ENCODE data around the gene CNST.
"Not testable (repeated sequence)": the region's sequence is repeated elsewhere in the genome, so short reads cannot be mapped to it uniquely, and the experiment has no call there.

Gene CNST

DNA sequence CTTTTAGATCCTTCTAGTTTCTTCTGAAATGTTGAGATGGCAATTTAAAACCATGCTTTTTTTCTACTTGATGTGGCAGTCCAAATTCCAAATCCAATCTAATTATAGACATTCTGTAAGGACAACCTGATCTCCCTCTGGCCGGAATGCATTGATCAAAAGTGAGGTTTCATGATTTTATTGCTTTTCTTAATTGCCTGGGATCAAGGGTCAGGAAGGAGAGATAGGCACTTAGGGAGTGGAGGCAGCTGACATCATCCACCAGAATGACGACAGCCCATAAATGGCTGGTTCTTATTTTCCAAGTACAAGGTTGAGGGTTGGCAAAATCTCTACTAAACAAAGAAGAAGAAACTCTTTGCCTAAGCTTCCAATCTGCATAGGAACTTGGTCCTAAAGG lies 111.6 kb downstream of the CNST start:
- peak; percentile 23 for DNase-seq (ENCODE audit: low spot score)

DNA sequence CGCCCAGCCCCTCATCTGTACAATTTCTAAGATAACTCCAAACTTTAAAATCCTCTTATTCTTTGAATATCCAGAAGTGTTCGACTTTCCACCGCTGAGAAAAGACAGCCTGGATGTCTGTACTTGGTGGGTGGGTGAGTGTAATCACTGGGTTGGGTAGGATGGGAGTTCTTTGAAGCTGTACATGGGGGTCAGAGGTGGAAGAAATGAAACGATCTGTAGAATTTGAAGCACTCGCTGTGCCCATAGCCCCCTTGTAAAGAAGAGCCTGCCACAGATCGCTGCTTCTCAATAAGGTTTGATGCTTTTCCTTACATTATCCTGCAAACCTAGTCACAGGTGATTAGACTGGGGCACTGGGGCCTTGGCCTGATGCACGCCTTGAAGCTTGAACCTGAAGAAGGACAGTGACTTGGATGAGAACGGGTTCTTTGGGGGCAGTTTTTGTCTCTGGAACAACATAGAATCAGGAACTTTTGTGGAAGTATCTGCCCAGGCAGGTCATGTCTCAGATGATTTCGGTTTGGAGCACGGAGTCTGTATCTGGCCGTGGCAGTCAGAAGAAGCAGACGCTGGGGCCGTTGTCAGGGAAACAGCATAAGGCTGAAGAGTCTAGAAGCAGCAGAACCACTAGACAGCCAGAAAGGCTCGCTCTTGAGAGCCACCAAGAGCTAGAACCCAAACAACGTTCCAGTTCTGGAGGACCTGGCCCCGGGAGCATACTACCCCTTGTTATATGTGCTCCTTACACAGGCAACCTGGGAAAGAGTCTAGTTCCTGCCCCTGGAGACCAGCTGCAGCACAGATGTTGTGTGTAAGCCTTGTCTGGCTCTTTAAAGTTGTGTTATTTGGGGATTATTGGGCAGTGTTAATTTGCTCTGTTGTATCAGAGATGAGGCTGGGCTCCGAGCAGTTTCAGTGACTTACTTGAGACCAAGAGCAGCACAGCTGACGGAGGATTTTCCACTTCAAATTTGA lies 112.8 kb downstream of the CNST start:
- no peak for DNase-seq (ENCODE audit: low spot score)

DNA sequence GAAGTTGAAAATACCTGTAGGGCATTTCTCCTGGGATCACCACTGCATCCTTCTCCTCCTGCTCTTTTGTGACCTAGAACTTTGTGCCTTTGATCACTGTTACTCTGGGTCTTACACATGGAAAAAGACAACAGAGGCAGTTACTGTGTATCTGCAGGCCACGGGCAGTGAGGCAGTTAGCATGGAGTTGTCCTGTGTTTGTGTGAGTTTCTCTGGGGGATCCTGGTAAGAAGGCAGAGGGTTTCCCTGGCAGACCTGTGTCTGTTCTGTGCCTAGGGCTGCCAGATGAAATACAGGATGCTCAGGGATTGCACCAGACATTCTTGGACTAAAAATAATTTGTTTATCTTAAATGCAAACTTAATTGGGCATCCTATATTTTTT lies 113.5 kb downstream of the CNST start:
- DNase-seq (ENCODE audit: low spot score), result no peak

DNA sequence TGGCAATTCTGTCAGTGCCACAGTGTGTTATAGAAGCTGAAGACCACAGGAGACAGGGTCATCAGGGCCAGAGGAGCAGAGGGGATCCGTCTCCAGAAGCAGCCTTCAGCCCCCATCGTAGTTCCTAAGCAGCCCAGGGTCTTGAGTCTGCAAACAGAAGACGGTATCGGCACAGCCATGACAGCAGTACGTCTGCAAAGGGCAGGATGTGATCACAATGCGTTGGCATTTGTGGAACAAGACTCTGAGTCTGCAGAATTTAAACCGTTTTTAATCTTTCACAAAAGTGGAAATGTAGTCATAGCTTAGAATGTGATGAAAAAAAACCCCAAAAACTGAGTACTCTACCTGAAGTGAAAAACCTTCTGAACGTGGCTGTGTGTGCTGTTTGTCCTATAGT lies 113.9 kb downstream of the CNST start:
- DNase-seq (ENCODE audit: low spot score), result no peak

DNA sequence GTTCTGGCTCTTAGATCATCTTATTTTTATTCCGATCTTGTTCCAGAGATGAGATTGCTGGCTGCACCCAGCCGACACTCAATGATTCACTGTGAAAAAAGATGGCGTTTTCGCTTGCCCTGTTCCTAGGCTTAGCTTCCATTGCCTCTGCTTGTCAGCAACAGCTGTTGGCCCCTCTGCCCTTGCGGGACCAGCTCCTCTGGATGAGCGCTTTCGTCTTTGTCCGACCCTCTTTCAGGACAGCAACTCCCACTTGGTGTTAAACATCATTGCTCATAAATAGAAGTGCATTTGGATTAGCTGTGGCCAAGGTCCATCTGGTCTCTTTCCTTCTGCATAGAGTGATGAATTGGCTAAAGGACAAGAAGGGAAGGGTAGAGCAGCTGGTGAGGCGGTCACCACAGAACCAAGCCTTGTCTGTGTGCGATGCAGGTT lies 114.5 kb downstream of the CNST start:
- DNase-seq (ENCODE audit: low spot score), result no peak

DNA sequence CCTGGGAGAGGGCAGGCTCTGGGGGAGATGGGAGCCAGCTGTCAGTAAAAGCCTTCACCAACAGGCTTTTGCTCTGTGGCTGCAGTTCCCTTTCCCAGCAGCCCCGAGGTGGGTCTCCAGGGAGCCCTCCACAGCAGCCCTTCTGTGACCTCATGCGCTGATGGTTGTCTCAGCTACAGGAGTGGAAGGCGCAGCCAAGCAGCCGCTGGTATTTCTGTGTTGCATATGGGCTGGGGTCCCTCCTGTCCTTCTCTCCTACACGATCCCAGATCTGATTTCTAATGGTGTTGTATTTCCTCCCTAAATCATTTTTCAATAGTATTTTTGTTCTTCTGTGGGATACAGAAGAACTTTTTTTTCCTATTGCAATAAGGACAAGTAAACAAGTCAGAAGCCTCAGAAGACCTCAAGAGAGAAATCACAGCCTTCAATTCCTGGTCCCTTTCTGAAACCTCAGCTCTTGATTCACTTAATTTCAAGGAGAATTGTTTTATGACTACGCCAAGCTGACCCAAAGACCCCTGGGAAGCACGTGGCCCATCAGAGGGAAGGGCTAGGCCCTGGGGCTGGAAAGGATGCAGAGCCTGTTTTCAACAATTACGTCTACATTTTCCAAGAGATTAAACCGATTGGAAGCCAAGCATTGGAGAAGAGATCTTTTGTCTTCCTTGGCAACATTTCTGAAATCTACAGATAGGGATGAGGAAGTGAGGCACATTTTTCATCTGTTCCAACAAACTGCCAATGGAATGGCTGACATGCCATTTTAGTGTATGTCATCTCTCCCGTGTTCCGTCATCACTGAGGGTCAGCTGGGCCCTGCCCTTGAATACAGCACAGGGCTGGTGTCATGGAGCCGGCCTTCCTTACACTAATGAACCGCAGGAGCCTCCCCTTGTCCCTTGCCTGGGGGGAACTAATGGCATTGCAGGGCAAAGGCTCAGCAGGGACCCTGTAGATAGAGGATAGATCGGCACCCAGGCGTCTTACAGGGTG lies 115.9 kb downstream of the CNST start:
- DNase-seq (ENCODE audit: low spot score), result no peak

DNA sequence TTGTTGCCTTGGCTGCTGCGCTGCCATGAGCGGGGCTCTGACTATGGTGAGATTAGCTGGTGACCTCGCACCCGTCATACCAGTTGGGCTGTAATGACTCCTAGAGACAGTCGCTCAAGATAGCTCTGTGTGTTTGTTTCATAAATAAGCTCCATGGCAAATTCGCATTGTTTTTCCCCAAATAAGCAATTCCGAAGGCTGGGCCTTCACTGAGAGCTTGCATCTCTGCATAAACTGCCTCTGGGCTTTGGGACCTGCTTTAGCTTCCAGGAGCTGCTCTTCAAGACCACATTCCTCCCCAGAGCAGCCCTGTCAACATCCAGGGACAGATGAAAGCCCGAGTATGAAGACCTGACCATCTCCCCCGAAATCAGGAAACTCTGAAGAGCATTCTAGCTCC lies 117.3 kb downstream of the CNST start:
- DNase-seq (ENCODE audit: low spot score), result no peak

DNA sequence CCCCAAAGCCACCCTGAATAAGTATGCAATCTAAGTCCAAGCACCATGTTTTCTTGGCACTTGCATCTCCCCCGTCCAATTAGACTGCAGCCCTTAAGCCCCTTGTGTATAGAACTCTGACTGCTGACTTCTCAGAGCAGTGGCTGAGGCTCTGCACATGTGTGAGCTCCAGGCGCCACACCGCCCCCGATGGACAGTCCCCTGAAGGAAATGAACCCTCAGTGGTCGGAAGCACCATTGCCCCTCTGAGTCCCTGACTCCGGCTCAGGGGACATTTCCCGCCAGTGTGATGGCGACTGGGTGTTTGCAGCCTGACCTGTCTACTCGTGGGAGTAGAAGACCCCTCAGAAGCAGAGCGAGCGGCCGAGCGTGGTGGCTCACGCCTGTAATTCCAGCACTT lies 120.7 kb downstream of the CNST start:
- no peak for DNase-seq (ENCODE audit: low spot score)

DNA sequence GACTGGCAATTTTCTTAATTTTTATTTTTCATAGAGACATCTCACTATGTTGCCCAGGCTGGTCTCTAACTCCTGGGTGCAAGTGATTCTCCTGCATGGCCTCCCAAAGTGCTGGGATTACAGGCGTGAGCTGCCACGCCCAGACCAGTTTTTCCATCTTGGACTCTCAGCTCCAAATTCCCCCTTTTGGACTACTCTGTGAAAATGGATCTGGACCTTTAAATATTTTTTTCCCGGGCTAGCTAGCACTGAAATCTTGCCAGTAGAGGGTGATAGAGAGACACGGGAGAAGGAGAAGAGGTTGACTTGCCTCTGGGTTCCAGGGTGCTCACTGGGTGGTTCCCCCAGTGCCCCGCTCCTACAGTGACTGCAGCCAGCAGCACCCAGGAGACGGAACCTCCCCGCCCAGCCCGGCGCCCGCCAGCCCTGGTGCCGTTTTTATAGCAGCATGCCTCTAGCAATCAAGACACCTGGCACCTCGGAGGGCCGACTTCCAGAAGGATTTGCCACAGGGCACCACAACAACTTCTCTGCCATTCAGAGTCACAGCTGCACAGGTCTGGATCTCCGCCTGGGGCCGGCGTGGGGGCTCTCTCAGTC lies 123.3 kb downstream of the CNST start:
- peak; percentile 86 for DNase-seq (ENCODE audit: low spot score)

DNA sequence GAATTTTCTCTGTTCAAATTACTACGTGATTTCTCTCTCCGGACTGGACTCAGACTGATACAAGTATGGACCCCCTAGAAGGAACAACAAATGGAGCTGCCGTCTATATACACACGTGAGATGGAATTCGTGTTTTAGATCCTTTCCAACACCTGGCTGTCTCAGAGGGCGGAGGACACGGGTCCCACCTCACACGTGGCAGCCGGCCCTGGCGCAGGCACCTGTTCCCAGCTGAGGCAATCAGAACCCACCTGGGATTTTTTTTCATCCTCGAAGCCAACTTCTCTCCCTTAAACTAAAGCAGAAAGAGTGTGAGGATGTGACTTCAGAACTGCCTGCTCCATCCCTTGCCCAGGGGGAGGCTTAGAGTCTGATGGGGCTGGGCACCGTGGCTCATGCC lies 123.8 kb downstream of the CNST start:
- DNase-seq (ENCODE audit: low spot score), result no peak

DNA sequence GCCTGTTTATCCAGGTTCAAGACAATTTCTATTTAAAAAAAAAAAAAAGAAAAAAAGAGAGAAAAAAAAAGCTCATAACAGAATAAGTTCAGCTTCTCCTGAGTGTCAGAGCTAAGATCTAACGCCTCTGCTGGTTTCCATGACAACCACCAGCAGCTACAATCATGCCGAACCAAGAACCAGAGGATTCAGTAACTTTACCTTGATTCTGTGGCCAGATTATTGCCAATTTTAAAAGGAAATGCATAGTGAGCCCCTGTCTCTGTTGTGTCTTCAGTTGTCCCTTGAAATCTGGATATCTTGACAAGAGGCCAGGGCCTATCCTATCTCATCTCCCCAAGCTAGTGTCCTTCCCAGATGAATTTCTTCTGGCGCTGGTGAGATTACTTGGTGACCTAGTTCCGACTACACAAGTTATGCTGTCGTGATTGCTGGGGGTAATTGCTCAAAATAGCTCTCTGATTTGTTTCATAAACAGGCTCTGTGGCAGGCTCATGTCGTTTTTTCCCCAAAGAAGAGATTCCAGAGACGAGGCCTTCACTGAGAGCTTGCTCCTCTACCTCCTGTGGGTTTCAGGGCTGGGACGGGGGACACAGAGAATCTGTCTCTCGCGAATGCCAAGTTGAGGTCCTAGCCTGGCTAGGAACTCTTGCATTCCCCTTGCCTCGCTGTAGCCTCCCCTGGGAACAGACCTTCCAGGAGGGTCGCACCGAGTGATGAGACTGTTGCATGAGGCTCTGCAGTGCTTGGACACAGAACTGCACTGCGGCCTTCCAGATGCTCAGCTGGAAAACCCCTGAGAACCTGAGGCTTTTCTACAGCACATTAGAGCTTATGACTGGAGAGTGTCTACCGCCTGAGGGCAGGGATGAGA lies 125.6 kb downstream of the CNST start:
- DNase-seq (ENCODE audit: low spot score), result no peak

DNA sequence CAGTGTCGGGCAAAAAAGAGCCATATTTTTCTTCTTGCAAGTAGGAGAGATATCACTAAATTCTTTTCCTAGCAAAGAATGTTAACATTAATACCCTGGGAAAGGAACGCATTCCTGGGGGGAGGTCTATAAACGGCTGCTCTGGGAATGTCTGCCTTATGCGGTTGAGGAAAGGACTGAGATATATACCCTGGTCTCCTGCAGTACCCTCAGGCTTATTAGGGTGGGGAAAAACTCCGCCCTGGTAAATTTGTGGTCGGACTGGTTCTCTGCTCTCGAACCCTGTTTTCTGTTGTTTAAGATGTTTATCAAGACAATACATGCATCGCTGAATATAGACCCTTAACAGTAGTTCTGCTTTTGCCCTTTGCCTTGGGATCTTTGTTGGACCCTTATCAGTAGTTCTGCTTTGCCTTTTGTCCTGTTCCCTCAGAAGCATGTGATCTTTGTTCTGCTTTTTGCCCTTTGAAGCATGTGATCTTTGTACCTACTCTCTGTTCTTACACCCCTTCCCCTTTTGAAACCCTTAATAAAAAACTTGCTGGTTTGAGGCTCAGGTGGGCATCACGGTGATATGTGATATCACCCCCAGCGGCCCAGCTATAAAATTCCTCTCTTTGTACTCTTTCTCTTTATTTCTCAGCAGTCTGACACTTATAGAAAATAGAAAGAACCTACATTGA lies 128.1 kb downstream of the CNST start:
- not testable (repeated sequence) for DNase-seq (ENCODE audit: low spot score)

DNA sequence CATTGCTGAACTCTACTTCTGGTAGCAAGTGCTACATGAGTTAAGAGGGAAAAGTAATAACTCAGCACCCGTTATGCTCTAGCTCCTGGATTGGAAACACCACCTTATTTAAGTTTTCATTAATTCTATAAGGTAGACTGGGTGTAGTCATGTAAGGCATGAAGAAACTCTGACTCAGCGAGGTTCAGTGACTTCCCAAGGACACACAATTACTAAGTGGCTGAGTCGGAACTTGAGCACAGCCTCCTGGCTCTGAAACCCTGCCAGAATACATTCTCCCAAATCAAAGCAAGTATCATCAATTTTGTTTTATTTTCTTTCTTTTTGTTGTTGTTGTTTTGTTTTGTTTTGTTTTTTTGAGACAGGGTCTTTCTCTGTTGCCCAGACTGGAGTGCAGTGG lies 128.9 kb downstream of the CNST start:
- no peak for DNase-seq (ENCODE audit: low spot score)

DNA sequence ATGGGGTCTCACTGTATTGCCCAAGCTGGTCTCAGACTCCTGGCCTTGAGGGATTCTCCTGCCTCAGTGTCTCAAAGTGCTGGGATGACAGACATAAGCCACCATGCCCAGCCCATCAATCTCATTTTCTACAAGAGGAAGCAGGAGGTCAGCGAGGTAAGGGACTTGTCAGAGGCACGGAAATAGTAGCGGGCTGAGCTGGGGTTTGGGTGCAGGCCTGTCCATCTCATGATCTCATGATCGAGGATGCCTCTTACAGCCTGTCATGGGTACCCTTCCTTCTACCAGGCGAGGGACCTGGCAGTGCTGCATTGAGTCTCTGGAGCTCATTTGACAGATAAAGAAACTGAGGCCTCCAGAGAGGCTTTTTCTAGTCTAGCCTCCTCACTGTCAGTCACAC lies 129.4 kb downstream of the CNST start:
- DNase-seq (ENCODE audit: low spot score), result no peak

DNA sequence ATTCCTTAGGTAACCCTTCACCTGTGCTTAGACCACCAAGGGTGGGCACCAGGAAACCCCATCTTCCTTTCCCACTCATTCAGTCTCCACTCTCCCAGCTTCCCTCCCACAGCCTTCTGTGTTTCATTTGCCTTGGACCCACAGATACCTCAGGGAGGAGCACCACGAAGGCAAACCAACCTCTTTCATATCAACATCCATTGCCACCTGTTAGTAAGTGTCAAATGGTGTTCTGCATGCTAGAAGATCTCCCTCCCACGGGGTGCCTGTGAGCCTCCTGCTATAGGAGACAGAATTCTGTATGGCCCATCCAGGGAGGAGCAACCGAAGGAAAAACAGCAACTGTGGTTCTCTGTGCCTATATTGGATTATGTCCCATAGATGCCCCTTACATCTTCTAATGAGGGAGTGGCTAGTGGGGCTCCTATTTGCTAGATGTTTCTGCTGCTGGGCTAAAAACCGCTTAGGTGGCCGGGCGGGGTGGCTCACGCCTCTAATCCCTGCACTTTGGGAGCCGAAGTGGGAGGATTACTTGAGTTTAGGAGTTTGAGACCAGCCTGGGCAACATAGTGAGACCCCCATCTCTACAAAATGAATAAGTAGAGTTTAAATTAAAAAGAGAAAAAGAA lies 132.3 kb downstream of the CNST start:
- no peak for DNase-seq (ENCODE audit: low spot score)

DNA sequence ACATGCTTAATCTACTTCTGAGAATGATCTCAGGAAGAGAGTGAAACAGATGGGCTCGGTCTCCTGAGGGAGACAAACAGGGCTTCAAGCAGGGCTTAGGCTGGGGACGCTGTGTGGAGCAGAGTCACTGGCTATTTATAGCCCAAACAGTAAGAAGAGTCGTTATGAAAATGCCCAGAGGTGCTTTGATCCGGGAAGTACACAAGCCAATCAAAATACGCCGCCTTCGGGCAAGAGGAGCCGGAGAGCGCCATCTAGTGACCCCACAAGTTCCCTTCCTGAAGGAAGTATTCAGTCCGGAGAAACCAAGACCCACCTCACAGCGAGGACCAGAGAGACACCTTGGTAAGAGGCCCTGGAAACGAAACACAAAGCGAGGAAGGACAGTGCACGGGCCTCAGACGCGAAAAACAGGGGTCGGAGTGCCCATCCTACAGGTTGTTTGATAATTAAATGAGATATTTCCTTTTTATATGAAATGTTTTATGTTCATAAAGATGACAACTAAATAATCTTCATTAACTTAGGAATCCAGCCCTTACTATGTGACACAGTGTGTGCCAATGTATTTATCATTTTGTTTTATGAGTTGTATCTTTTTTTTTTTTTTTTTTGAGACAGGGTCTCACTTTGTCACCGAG lies 133.0 kb downstream of the CNST start:
- peak; percentile 92 for DNase-seq (ENCODE audit: low spot score)

DNA sequence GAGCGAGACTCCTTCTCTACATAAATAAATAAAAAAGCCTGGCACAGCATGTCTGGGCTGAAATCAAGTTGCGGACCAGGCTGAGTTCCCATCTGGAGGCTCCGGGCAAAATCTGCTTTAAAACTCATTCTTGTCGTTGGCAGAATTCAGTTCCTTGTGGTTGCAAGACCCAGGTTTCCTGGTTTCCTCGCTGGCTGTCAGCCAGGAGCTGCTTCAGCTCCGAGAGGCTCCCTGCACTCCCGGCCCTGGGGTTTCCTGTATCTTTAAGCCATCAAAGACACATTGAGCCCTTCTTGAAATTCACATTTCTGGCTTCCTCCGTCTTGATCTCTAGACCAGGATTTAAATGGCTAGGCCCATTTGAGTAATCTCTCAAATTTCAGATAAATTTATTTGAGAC lies 137.3 kb downstream of the CNST start:
- no peak for DNase-seq (ENCODE audit: low spot score)

DNA sequence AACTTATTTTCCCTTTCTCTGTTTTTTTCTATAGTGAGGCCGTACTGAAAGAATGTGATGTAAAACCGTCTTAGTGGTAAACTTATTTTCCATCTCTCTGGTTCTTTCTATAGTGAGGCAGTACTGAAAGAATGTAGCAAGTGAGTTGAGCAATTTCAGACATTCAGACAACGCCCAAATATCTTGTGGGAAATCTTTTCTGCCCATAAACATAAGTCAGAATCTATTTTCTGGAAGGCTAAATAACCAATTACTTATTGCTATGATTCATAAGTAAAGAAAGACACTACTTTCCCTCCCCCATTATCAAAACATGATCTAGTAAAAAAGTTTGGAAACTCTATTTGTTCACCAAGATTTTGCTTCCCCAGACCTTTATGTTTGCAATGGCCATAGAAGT lies 139.1 kb downstream of the CNST start:
- DNase-seq (ENCODE audit: low spot score), result no peak

DNA sequence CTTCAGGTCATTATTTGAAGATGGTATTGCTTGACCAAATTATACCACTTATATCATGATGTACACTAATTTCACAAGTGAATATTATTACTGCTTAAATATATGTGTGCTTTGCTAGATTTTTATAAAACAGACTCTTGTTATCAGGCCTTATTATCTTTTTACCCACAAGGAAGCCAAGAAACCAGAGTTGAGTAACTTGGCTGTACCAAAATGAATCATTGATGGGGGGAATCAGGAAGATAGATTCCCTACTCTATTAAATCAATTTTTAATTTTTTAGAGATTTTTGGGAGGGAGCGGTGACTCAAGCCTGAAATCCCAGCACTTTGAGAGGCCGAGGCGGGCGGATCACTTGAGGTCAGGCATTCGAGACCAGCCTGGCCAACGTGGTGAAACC lies 141.9 kb downstream of the CNST start:
- no peak for DNase-seq (ENCODE audit: low spot score)

DNA sequence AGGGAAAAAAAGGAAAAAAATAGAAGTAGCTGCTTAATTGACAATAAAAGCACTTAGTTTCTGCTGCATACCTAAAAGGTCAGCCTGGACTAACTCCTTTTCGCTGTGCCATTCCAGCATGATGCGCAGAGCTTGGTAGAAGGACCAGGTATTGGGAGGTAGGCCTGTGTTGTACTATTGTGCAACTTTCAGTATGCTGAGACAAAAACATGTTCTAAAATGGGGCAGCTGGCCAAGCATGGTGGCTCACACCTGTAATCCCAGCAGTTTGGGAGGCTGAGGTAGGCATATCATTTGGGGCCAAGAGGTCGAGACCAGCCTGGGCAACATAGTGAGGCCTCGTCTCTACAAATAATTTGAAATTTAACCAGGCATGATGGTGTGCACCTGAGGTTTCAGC lies 142.9 kb downstream of the CNST start:
- DNase-seq (ENCODE audit: low spot score), result no peak

Data from SW480 (cell line).